Suprapubic skin (tissue), 4 donors: ENCODE measurements around the gene NKRF. TPM values are rescaled to one million over a fixed set of nuclear protein-coding genes. Genes with fewer than 3 reads are reported as not detected.

ENCODE experiments used
- DNase-seq, 2 donors: peaks; one replicate each; pipeline ENCODE4 v3.0.0-alpha.2; 2019; ENCODE audit warnings: low spot score in 2 of 2
- H3K27ac ChIP-seq: fragments of 200-600 bp; sonication (generic); one replicate; pipeline ENCODE4 v1.5.1; 2019
- H3K27me3 ChIP-seq: fragments of 200-600 bp; sonication (generic); one replicate; pipeline ENCODE4 v1.5.1; 2019
- H3K36me3 ChIP-seq: fragments of 200-600 bp; sonication (generic); one replicate; pipeline ENCODE4 v1.5.1; 2019
- H3K4me1 ChIP-seq: fragments of 200-600 bp; sonication (generic); one replicate; pipeline ENCODE4 v1.5.1; 2019
- H3K4me3 ChIP-seq: fragments of 200-600 bp; sonication (generic); one replicate; pipeline ENCODE4 v1.5.1; 2019; ENCODE audit warnings: mild to moderate bottlenecking
- H3K9me3 ChIP-seq: fragments of 200-600 bp; sonication (generic); one replicate; pipeline ENCODE4 v1.5.1; 2019
- CTCF ChIP-seq, 2 donors: fragments of 200-600 bp in 1 of 2; fragments of 450-650 bp in 1 of 2; sonication (generic) in 1 of 2; IDR thresholded peaks; one replicate each; pipeline ENCODE4 v1.5.1; 2016 to 2019; ENCODE audit warnings: antibody characterized with exemption in 2 of 2, mild to moderate bottlenecking in 1 of 2, moderate library complexity in 1 of 2
- EP300 ChIP-seq: sonication (generic); formaldehyde crosslinking; IDR thresholded peaks from one replicate; pipeline ENCODE4 v1.6.1; 2017; ENCODE audit warnings: antibody characterized with exemption
- POLR2A ChIP-seq, 2 donors: fragments of 450-650 bp; IDR thresholded peaks; one replicate each; pipeline ENCODE4 v1.6.1; 2017; ENCODE audit warnings: antibody characterized with exemption in 2 of 2, mild to moderate bottlenecking in 2 of 2, moderate library complexity in 2 of 2
- POLR2AphosphoS5 ChIP-seq, 3 donors: sonication (generic); formaldehyde crosslinking; IDR thresholded peaks; one replicate each; pipeline ENCODE4 v1.6.1; 2017; ENCODE audit warnings: antibody characterized with exemption in 3 of 3
- WGBS: methylation state at CpG from one replicate; pipeline ENCODE4 v1.1.5; 2018; 5-methylcytosine and 5-hydroxymethylcytosine counted together
- total RNA-seq, 4 donors: library from RNA; depleted of rRNA; stranded (reverse); fragments of >200 nt; gene quantifications; one replicate each; pipeline ENCODE4 v1.1.0, GENCODE V29; 2016

NKRF gene
- total RNA-seq, 4 donors from 2014 or later = 9.7 to 13.6 (median 11.9) TPM

GRCh38 chrX:119539872-119540271 lies 66.4 kb downstream of the NKRF start:
- no peak overlapping the region for H3K27ac ChIP-seq
- no peaks in the 10 kb centered on the region for H3K4me1 ChIP-seq
- DNase-seq = no peak
- H3K4me3 ChIP-seq = no peak overlapping the region
- TF ChIP-seq POLR2A (IDR thresholded peaks at IDR 0.05) = no peak
- TF ChIP-seq EP300 = no peak
- no peak for TF ChIP-seq POLR2AphosphoS5 (IDR thresholded peaks at IDR 0.05)
- no peak for TF ChIP-seq CTCF (IDR thresholded peaks at IDR 0.05)
- H3K27me3 ChIP-seq = no peaks in the 10 kb centered on the region
- 39% methylated on average over 2 of the region's 2 CpGs for WGBS
- peaks cover 3% of the 10 kb centered on the region for H3K36me3 ChIP-seq
- H3K9me3 ChIP-seq = no peaks in the 10 kb centered on the region

Other genes starting within 250 kb of the NKRF start
- gene SLC25A43, start 207.1 kb downstream of the NKRF start, total RNA-seq = 10 to 100 TPM; 17.9 to 33.0 (median 29.9) TPM
- 100 to 1,000 TPM; 177 to 516 (median 455) TPM for gene SLC25A5, start 138.0 kb downstream of the NKRF start, total RNA-seq
- gene STEEP1, start 41.0 kb downstream of the NKRF start, total RNA-seq = 10 to 100 TPM; 26.6 to 45.6 (median 33.6) TPM
- 10 to 100 TPM; 22.1 to 32.7 (median 28.8) TPM for gene UBE2A, start 31.9 kb downstream of the NKRF start, total RNA-seq
- 10 to 100 TPM; 10.1 to 14.1 (median 10.9) TPM for gene SEPTIN6, start 86.7 kb upstream of the NKRF start, total RNA-seq
- gene SOWAHD, start 152.2 kb upstream of the NKRF start, total RNA-seq = under 1 TPM in 1 of 4 donors, not detected in 3; 0.64 TPM
- gene RPL39, start 185.2 kb upstream of the NKRF start, total RNA-seq = 1,000 to 10,000 TPM; 1,738 to 4,612 (median 3,853) TPM
- 1 to 10 TPM; 2.7 to 6.6 (median 5.5) TPM for gene UPF3B, start 246.5 kb upstream of the NKRF start, total RNA-seq